Measurements from ENCODE around the gene ZNF276.
A peak's percentile ranks its signal among the peaks of the same experiment; 100 is the strongest.
"Not testable (repeated sequence)": the region's sequence is repeated elsewhere in the genome, so short reads cannot be mapped to it uniquely, and the experiment has no call there.

ZNF276 gene

GRCh38 chr16:89695875-89696669, 25.3 kb upstream of the ZNF276 start:
- DNase-seq (ENCODE audit: low read depth in 2 of 2, low spot score in 1 of 2), result no peak

DNA sequence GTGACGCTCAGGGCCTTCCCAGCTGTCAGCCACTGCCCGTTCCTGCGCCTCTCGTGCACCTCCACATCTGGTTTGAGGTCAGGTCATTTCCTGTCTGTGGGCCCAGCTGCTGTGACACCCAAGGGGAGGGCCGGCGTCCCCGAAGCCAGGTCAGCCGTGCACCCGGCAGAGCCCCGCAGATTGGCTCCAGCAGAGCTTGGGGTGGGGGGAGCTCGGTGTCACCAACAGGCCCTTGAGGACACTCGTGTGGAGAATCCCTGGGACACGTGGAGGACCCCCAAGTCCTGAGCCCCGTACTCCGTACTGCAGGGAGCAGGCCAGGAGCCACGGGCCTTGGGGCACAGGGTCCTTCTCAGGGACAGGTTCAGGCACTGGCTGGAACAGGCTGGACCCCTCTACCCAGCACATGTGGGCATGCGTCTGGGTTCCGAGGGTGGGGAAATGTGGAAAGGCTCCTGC, 24.6 kb upstream of the ZNF276 start:
- DNase-seq (ENCODE audit: low read depth in 2 of 2, low spot score in 1 of 2), result no peak

DNA sequence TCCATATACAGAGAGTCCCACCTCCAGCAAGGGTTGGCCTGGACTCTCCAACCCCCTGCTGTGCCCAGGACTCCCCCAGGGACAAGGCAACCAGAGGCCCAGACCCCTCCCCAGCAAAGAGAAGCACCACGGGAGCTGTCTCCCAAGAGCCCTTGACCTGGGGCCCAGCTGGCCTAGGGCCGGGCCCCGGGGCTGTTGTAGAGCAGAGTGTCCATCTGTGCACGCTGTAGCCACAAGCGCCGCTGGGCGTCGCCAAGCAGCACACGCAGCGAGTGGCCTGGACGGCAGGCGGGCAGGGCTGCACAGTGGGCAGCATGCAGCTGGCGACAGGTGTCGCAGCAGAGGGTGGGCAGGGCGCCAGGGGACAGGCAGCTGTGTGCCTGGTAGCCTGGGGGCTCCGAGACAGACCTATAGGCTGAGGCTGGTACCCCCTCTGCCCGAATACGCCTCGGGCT, 24.1 kb upstream of the ZNF276 start:
- no peak for DNase-seq (ENCODE audit: low read depth in 2 of 2, low spot score in 1 of 2)

GRCh38 chr16:89697616-89698331, 23.6 kb upstream of the ZNF276 start:
- DNase-seq (ENCODE audit: low read depth in 2 of 2, low spot score in 1 of 2), result no peak

DNA sequence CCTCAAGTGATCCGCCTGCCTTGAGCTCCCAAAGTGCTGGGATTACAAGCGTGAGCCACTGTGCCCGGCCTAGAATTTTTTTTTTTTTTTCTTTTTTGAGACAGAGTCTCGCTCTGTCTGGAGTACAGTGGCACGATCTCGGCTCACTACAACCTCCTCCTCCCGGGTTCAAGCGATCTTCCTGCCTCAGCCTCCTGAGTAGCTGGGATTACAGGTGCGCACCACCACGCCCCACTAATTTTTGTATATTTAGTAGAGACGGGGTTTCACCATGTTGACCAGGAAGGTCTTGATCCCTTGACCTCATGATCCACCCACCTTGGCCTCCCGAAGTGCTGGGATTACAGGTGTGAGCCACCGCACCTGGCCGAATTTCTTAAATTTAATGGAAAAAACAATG, 22.6 kb upstream of the ZNF276 start:
- not testable (repeated sequence) for DNase-seq (ENCODE audit: low read depth in 2 of 2, low spot score in 1 of 2)

GRCh38 chr16:89699629-89700099, 21.7 kb upstream of the ZNF276 start:
- not testable (repeated sequence) for DNase-seq (ENCODE audit: low read depth in 2 of 2, low spot score in 1 of 2)

- peak; percentile 91 to 94 for DNase-seq (ENCODE audit: low read depth in 2 of 2, low spot score in 1 of 2)
Observed at GRCh38 chr16:89700100-89700648, 21.2 kb upstream of the ZNF276 start.

DNA sequence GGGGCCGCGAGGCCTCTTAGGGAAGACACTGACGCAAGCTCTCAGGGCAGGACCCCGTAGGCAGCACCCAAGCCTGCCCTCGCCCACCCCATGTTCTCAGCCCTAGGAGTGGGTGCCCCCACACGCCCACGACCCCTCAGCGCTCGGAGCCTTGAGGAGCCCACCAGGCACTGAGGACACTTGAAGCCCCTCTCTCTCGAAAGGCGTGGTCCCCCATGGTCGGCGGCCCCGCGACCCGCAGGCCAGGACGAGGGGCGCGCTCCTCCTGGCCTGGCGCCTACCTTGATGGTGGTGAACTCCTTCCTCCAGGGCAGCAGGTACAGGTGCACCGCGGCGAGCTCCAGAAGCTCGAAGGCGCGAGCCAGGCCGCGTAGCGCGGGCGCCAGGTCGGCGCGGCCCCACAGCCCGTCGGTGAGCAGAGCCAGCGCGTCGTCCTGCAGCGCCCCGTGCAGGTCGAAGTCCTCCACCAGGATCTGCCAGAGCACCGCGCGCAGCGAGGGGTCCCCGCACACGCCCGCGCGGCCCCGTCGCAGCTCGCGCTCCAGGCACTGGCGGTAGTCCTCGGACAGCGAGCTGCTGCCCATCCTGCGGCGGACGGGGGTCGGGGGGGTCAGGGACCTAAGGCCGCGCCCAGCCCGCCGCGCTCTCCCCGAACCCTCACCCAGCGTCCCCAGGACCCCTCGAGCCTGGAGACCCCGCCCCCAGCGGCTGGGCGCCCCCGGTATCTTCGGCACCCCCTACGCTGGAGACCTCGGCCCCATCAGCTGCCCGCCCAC, 20.5 kb upstream of the ZNF276 start:
- DNase-seq (ENCODE audit: low read depth in 2 of 2, low spot score in 1 of 2), result no peak

- peak; percentile 91 to 96 for DNase-seq (ENCODE audit: low read depth in 2 of 2, low spot score in 1 of 2)
Observed at GRCh38 chr16:89701425-89702406, 19.6 kb upstream of the ZNF276 start, which contains the start of gene SPATA2L. Gene SPATA2L, minus strand, starts transcription at chr16:89701705. Its CDS starts 473 bp downstream, at chr16:89701232.

DNA sequence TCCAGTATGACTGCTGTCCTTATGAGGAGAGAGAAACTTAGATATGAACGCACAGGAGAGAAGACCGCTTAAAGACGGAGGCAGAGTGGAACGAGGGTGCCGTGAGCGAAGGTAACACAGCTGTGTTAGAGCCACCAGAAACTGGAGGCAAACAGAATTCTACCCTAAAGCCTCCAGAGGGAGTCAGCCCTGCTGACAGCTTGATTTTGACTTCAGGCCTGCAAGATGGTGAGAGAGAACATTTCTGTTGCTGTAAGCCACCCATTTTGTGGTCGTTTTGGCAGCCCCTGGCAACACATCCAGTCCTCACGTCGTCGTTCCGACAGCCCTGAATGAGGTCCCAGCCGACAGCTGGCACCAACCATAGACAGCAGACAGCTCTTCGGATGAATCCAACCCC, 17.1 kb upstream of the ZNF276 start:
- DNase-seq (ENCODE audit: low read depth in 2 of 2, low spot score in 1 of 2), result no peak

DNA sequence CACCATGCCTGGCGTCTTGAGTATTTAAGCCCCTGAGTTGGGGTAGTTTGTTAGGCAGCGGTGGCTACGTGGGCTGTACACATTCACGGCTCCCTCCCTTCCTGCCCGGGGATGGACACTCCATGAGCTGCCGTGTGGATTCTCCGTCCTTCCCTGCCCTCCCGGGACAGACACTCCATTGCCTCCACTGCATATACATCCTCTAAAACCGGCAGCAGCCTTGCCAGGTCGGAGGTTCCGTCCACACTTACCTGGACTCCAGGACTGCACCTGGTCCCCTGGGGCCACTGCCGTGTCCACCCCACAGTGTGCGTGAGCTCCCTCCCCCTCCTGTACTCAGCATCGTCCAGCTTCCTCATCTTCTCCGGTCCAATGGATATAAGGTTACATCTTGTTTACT, 16.3 kb upstream of the ZNF276 start:
- DNase-seq (ENCODE audit: low read depth in 2 of 2, low spot score in 1 of 2), result no peak

DNA sequence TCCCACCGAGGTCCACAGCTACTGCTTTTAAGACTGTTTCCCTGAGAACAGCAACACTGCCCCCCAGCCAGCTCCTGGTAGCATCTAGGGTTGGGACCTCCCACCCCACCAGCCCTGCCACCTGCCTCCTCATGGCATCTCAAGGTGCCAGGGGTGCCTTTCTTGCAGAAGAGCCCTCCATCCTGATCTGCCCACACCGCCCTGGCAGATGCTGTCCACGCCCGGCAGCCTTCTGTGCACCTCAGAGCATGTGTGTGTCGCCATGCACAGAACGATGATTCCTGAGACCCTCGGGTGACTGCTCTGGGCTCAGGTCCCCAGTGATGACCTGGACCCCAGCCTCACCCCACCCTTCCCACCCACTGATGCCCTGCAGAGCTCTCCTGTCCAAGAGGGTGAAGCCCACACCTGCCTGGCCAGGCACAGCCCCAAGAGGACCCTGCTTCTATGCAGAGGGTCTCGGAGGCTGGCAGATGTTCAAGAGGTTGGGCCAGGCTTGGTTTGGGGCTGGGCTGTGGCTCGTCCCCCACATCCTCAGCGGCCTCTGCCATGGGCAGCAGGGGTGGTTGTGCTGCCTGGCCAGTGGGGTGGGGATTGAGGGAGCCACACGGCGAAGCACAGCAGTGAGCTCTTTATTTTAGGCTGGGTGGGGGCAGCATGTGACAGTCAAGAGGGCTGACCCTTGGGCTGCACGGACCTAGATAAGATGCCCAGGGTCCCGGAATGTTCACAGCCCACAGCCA, 14.6 kb upstream of the ZNF276 start:
- DNase-seq (ENCODE audit: low read depth in 2 of 2, low spot score in 1 of 2), result no peak

GRCh38 chr16:89707695-89708094, 13.6 kb upstream of the ZNF276 start:
- no peak for DNase-seq (ENCODE audit: low read depth in 2 of 2, low spot score in 1 of 2)

DNA sequence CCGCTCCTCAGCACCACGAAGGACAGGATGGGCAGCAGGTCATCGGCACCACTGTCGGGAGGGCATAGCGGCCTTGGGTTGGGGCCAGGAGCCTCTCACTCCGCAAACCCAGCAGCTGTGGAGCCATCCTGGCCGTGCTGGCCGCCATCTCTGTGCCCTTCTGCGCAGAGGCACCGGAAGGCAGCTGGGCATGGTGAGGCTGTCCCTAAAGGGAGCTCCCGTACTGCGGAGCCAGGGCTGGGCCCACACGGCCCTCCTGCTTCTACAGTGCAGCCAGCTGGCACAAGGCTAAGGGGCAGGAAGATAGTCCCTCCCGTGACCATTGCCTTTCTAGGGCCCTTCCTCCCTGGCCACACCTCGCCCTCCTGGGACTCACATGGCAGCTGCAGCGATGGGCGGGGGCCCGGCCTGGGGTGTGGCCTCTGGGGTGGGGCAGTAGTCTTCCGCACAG, 12.8 kb upstream of the ZNF276 start:
- no peak for DNase-seq (ENCODE audit: low read depth in 2 of 2, low spot score in 1 of 2)

- DNase-seq (ENCODE audit: low read depth in 2 of 2, low spot score in 1 of 2), result no peak
Observed at GRCh38 chr16:89709166-89709565, 12.2 kb upstream of the ZNF276 start.

GRCh38 chr16:89709716-89710432, 11.5 kb upstream of the ZNF276 start:
- DNase-seq (ENCODE audit: low read depth in 2 of 2, low spot score in 1 of 2), result no peak

DNA sequence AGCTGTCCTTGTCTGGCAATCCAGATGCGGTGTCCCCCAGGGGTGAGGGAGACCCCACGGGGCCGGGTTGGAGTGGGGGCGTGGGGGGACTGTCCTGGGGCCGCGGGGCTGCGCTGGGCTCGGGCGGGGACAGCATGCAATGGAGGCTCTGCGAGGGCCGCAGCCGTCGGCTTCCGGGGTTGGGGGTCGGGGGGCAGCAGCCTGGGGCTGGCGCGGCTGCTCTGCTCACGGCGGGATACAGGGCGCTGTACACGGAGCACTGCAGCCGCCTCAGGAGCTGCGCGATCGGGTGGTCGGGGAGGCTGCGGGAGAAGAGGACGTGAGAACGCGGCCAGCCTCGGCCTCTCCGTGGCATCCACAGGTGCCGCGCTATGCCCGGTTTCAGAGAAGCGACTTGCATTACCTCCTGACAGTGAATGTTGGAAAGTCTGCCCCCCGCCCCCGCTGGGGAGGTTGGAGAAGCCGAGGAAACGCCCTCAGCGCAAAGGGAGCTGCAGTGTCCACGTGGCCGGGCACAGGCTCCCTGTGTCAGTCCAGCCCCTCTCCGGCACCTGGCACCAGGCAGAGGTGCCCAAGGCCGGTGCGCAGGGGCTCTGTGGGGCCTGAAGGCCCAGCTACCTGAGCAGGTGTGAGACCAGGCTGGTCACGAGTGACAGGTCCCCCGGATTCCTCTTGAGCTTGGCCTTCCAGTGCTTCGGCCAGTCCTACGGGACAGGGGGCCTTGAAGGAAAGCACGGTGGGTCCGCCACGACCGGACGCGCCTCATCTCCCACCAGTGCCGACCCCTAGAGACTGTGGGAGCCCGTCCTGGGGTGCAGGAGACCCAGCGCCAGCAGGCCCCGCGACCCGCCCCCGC, 10.4 kb upstream of the ZNF276 start:
- no peak for DNase-seq (ENCODE audit: low read depth in 2 of 2, low spot score in 1 of 2)
